Measurements from ENCODE around the gene PTK6.
A peak's percentile ranks its signal among the peaks of the same experiment; 100 is the strongest.
"Not testable (repeated sequence)": the region's sequence is repeated elsewhere in the genome, so short reads cannot be mapped to it uniquely, and the experiment has no call there.

The PTK6 gene

GRCh38 chr20:63536997-63537524, at the start of gene PTK6:
PTK6 (minus strand) TSS chr20:63537376; CDS start chr20:63537314, 62 bp downstream.
- DNase-seq, result no peak

GRCh38 chr20:63586797-63587196, 49.6 kb upstream of the PTK6 start:
- no peak for DNase-seq

GRCh38 chr20:63585616-63586565, 48.7 kb upstream of the PTK6 start:
- no peak for DNase-seq

GRCh38 chr20:63582382-63583063, 45.3 kb upstream of the PTK6 start:
- no peak for DNase-seq

- peak; percentile 30 for DNase-seq
Measured at GRCh38 chr20:63580796-63581461, 43.8 kb upstream of the PTK6 start.

GRCh38 chr20:63579017-63579694, 42.0 kb upstream of the PTK6 start:
- DNase-seq, result no peak

DNA sequence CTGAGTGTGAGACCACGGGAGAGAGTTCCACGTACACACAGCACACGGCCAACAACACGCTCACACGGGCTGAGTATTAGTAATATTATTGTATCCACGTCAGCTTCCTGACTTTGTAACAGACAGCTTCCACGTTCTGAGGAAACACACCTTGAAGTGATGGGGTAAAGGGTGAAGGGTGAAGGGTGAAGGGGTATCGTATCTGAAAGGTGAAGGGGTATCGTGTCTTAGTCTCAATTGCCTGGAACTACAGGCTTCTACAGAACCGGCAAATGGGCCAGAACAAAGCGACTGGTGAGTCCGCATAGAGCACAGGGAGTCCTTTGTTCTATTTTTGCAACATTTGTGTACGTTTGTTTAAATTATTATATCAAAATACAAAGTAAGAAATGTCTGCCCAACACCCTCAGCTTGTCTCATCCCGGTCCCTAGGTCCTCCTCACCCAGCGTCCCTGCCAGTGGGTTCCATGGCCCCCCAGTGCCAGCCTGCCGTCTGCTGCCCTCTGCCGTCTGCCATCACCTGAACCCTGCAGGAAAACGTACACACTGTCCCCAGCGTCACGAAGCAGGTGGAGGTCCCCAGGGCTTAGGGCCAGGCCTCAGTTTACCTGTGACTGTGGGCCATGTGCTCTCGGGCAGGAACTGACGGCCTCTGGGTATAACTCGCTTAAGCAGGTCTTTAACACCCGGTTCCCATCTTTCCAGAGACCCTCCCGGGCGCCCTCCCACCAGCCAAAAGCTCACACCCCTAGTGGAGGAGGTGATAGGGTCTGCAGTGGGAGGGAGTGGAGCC, 41.2 kb upstream of the PTK6 start:
- no peak for DNase-seq

DNA sequence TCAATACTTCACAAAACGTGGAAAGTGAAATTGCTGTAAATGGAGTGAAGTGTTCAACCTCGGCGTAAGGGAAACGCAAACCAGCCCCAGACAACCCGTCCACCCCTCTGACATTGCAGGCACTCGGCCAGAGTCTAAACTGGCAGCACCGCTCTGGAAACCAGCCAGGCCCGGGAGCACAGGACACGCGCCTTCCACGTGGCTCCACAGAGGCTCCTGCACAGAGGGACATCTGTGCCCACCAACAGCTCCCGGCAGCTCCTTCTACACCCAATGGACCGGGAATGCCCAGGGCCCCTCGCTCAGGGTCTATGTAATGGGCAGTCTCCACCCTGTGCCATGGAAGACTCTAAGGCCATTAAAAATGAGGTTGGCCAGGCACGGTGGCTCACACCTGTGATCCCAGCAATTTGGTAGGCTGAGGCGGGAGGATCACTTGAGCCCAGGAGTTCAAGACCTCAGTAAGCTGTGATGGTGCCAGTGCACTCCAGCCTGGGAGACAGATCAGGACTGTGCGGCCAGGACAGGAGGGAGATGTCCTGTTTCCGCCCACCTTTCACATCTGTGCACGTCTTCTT, 40.2 kb upstream of the PTK6 start:
- no peak for DNase-seq

DNA sequence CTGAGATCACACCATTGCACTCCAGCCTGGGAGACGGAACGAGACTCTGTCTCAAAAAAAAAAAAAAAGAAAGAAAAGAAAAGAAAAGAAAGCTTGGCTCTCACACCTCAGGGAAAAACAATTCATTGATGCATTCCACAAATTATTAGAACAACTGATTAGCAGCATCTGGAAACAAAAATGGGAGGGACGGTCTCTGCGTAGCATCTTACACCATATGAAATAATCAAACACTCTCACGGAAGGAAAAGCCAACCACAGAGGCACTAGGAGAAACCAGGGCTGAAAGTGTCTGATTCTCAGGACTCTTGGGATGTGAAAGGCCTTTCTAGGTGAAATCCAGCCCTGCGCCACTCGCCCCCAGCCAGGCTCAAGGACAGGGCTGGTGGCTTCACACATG, 39.1 kb upstream of the PTK6 start:
- DNase-seq, result no peak

GRCh38 chr20:63574829-63575743, 37.9 kb upstream of the PTK6 start:
- DNase-seq, result peak; percentile 65

DNA sequence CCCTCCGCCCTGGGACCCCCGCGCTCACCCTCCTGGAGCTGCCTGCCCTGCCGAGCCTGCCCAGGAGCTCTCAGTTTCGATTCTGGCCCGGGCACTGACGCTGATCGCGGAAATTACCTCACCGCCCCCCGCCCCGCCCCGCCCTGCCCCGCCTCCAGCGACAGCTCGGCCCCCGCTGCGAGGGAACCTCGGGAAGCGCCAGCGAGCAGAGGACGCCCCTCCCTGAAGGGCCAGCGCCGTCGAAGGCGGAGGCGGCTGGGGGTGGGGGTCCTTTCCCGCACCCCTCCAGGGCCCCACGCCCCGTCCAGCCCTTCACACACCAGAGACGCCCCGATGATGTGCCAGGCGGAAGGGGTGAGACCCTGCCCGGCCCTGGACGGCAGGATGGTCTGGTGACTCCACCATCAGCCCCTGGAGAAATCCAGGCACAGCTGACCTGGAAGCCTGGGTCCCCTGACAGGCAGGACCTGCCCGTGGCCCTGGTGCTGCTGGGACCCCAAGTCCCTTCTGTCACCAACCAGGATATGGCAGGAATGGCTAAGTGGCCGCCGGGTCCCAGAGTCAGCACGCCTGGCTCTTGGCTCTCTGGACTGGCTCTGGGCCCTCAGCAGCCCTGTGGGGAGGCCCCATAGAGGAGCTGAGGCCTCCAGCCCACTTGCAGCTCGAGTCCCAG, 37.1 kb upstream of the PTK6 start, which contains the start of gene HELZ2:
Gene HELZ2, minus strand, starts transcription at position 84 of the 673 bp plus-strand sequence. CDS start 1,854 bp downstream, outside the sequence.
- peak; percentile 60 for DNase-seq

DNA sequence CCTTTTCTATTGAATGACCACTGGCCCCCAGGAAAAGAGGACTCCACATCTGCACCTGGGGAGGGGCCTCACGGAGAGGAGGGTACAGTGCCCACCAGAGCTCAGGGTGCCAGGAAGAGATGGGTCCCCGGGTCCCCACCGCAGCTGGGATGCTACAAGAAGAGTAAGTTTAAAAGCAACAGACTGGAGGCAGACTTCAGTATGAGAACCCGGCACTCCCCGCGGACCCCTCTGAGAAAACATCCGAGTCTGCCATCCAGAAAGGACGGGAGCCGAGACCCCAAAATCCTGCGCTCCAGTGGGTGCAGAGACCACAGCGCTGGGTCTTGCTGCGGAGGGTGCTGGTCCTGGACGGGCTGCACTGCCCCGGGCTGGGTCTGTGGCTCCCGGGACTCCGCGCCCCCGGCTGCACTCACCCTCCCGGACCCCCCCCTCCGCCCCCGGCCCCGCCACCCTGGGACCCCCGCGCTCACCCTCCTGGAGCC, 36.5 kb upstream of the PTK6 start:
- no peak for DNase-seq

- DNase-seq, result no peak
Measured at GRCh38 chr20:63572788-63573646, 35.8 kb upstream of the PTK6 start.

DNA sequence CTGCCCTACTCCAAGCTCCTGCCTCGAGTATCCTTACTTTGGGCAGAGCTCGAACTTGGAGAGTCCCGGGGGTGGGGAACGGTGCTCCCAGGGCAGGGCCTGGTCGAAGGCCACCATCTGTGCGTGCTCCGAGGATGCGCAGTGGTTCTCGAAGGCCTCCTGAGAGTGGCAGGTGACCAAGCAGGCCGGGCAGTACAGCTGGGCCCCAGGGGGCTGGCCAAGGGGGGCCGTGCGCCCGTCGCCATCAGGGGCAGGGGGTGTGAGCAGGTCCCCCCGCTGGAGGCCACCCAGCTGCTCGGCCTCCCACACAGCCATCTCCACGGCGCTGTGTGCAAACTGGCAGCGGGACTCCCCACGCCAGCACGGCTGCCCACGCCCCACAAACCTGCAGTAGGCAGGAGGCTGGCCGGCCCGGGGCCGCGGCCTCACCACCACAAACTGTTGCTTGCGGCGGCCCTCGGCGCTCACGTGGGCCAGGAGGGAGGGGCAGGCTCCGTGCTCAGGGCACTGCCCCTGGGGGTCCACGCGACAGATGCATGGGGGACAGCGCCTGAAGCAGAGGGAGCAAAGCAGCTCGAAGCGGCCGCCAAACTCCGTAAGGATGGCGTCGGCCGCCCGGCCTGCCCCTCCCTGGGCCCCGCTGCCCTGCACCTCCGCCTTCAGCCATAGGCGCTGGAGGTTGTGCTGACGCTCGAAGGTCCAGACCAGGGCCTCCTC, 35.1 kb upstream of the PTK6 start:
- DNase-seq, result no peak

- DNase-seq, result not testable (repeated sequence)
Measured at GRCh38 chr20:63571087-63571478, 33.9 kb upstream of the PTK6 start.

DNA sequence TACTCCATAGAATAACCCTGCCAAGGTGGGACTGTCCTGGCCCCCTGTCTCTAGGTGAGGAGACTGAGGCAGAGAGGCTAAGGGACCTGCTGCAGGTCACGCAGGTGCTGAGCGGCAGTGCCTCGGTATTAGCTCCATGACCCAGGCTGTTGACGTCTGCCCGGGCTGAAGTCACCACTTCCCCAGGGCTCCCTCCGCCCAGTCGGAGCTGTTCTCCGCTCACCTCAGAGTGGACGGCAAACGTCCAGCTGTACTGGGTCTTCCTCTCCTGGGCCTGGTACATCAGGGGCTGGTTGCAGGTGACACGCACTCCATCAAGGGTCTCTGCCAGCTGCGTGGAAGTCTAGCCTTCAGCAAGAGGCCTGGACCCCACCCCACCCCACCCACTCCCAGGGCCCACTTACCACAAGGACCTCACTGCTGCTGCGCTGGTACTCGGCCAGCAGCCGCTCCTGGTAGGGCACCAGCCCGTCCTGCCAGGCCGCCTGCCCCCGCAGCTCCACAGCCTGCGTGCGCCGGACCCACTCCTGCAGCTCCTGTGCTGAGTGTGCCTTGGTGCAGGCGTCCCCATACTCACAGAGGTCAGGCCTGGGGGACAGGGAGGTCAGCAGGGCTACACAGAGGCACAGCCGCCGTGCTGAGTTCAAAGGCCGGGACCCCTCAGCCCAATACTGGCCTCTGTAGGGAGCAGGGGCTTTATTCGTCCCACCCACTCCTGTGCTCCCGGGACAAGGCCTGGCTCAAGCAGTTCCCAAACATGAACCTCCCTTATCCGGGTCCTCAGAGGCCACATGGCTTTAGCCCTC, 33.3 kb upstream of the PTK6 start:
- DNase-seq, result no peak
